Renal cortex interstitium (tissue), 11 donors: ENCODE results near the gene SNAP91. TPM values are rescaled to one million over a fixed set of nuclear protein-coding genes. Genes with fewer than 3 reads are reported as not detected.
"Not testable (repeated sequence)": the region's sequence is repeated elsewhere in the genome, so short reads cannot be mapped to it uniquely, and the experiment has no call there.

Experiments used
- DNase-seq, 11 donors: peaks; one replicate each; pipeline ENCODE4 v3.0.0-alpha.2; 2013; ENCODE audit warnings: low read depth in 9 of 11, low spot score in 4 of 11; ENCODE audit errors: extremely low read depth in 1 of 11
- polyA plus RNA-seq, 3 donors: library from polyadenylated mRNA; unstranded; fragments of 120-200 nt; gene quantifications; one replicate each; pipeline ENCODE4 v1.2.1, GENCODE V29; 2013; ENCODE audit not compliant: insufficient read length in 3 of 3

SNAP91 gene
- polyA plus RNA-seq, 3 donors, result 0.62 to 0.86 (median 0.68) TPM

GRCh38 chr6:83636800-83637199 lies 72.1 kb downstream of the SNAP91 start:
- no peak for DNase-seq

GRCh38 chr6:83633609-83634008 lies 75.3 kb downstream of the SNAP91 start:
- no peak for DNase-seq

- DNase-seq, result no peak
Measured at GRCh38 chr6:83633149-83633548, 75.8 kb downstream of the SNAP91 start.

- DNase-seq, result not testable (repeated sequence)
Measured at GRCh38 chr6:83629908-83630307, 79.0 kb downstream of the SNAP91 start.

GRCh38 chr6:83615025-83615999 lies 93.6 kb downstream of the SNAP91 start:
- peak in 6 of 11 donors; percentile 2 to 10 (median 9) for DNase-seq

GRCh38 chr6:83613378-83613777 lies 95.5 kb downstream of the SNAP91 start:
- no peak for DNase-seq

GRCh38 chr6:83609248-83609647 lies 99.7 kb downstream of the SNAP91 start:
- DNase-seq, result no peak

GRCh38 chr6:83605517-83605916 lies 103.4 kb downstream of the SNAP91 start:
- no peak for DNase-seq

- no peak for DNase-seq
Measured at GRCh38 chr6:83603551-83603950, 105.3 kb downstream of the SNAP91 start.

- DNase-seq, result no peak
Measured at GRCh38 chr6:83601119-83601518, 107.8 kb downstream of the SNAP91 start.

- no peak for DNase-seq
Measured at GRCh38 chr6:83600459-83600858, 108.4 kb downstream of the SNAP91 start.

GRCh38 chr6:83597511-83597910 lies 111.4 kb downstream of the SNAP91 start:
- DNase-seq, result no peak

GRCh38 chr6:83597051-83597450 lies 111.8 kb downstream of the SNAP91 start:
- DNase-seq, result no peak

GRCh38 chr6:83594941-83595340 lies 114.0 kb downstream of the SNAP91 start:
- DNase-seq, result no peak

- DNase-seq, result no peak
Measured at GRCh38 chr6:83593395-83593785, 115.5 kb downstream of the SNAP91 start.

- DNase-seq, result no peak
Measured at GRCh38 chr6:83592770-83593394, 116.0 kb downstream of the SNAP91 start.

GRCh38 chr6:83590416-83590815 lies 118.5 kb downstream of the SNAP91 start:
- DNase-seq, result no peak

GRCh38 chr6:83589076-83589475 lies 119.8 kb downstream of the SNAP91 start:
- peak in 2 of 11 donors; percentile 8 to 12 for DNase-seq

GRCh38 chr6:83578057-83578456 lies 130.8 kb downstream of the SNAP91 start:
- no peak for DNase-seq

- DNase-seq, result peak in 8 of 11 donors; percentile 7 to 32 (median 20)
Measured at GRCh38 chr6:83574783-83575182, 134.1 kb downstream of the SNAP91 start.
